GM18498 (cell line): ENCODE measurements around the gene MRPL1.
A peak's percentile ranks its signal among the peaks of the same experiment; 100 is the strongest.
"Not testable (repeated sequence)": the region's sequence is repeated elsewhere in the genome, so short reads cannot be mapped to it uniquely, and the experiment has no call there.

Experiments
- ATAC-seq: cut with Tn5 transposase; IDR thresholded peaks from one replicate; pipeline ENCODE4 v1.9.1; 2021; ENCODE audit warnings: mild to moderate bottlenecking, moderate library complexity; ENCODE audit not compliant: unreplicated experiment

MRPL1 gene

DNA sequence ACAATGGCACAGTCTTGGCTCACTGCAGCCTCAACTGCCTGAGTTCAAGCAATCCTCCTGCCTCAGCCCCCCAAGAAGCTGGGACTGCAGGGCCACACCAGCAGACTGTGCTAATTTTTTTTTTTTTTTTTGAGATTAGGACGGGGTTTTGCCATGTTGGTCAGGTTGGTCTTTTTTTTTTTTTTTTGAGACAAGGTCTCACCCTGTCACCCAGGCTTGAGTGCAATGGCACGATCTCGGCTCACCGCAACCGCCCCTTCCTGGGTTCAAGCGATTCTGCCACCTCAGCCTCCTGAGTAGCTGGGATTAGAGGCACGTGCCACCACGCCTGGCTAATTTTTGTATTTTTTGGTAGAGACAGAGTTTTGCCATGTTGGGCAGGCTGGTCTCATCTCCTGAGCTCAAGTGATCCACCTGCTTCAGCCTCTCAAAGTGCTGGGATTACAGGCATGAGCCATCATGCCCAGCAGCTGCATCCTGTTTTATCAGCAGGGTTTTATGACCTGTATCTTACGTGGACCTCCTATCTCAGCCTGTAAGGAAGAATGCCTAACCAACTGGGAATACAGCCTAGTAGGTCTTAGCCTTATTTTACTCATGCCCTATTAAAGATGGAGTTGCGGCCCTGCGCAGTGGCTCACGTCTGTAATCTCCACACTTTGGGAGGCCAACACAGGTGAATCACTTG is 13.2 kb upstream of the MRPL1 start:
- no peak for ATAC-seq

GRCh38 chr4:77852892-77853495 is 9.6 kb upstream of the MRPL1 start:
- ATAC-seq, result peak; percentile 92

DNA sequence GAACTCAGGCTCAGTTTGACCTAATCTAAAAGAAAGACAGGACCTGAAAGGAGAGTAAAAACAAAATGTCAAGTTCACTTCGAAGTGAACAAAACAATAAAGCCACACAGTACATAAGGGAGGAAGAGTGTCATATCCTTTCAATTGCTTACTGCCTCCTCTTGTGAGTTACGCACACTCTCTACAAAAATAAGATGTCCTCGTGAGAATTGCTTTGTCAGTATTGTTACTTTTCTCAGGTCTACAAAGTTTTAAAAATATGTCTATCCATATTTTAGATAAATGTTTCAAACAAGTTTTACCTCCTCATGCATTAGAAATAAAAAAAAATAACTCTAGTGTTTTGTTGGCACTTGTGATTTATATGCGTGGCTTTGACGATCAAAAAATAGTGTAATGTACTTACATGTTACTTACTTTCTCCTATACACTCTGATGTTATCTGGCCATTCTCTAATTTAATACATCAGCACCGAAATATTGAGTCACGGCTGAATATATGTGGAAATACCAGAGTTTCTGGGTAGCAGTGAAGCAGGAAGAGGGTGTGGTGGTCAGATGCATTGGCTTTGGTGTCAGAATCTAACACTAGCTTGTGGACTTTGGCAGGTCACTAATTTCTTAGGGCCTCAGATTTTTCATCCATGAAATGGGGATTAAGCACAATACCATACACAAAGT is 8.1 kb upstream of the MRPL1 start:
- ATAC-seq, result no peak

DNA sequence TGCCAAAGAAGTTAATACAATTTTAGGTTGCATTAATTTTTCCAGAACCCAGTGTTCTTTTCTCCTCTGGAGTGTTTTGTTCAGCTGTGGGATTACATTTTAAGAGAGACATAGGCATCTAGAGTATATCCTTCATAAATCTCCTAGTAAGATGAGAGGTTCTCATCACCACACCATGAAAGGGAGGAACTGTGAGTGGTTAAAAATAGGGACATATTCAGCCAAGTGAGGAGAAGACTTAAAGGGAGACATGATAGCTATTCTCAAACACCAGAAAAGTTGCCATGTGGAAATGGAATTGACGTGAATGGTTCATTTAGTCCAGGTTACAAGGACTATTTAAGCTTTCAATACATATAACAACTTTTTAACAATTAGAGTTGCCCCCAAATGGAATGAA is 6.5 kb upstream of the MRPL1 start:
- ATAC-seq, result no peak

GRCh38 chr4:77859256-77859655 is 3.4 kb upstream of the MRPL1 start:
- ATAC-seq, result no peak

DNA sequence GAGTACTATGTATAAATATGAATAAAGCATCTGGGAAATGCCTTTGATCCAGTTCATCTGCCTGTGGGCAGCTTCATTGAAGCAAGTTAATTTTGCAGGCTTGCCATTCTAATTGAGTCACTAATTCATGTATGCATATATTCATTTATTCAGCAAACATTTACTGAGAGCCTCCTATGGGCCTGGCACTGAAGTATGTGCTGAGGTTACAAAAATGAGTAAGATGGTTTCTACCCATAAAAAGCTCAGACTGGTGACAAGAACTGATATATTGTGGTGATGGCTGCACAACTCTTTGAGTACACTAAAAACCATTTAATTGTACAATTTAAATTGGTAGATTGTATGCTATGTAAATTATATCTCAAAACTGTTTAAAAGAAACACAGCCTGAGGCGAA is 1.1 kb upstream of the MRPL1 start:
- no peak for ATAC-seq

DNA sequence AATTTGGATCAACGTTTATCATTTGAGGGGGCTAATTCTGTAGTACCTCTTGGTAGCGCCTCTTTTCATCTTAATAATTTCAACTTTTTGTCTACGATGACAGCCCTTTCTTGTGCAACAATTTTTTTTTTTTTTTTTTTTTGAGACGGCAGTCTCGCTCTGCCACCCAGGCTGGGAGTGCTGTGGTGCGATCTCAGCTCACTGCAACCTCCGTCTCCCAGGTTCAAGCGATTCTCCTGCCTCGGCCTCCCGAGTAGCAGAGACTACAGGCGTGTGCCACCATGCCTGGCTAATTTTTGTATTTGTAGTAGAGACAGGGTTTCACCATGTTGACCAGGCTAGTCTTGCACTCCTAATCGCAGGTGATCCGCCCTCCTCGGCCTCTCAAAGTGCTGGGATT is 711 bp downstream of the MRPL1 start:
- not testable (repeated sequence) for ATAC-seq

- ATAC-seq, result no peak
These were observed 2.6 kb downstream of the MRPL1 start for GRCh38 chr4:77865259-77865658.

- ATAC-seq, result no peak
These were observed 10.3 kb downstream of the MRPL1 start for GRCh38 chr4:77872723-77873445.

DNA sequence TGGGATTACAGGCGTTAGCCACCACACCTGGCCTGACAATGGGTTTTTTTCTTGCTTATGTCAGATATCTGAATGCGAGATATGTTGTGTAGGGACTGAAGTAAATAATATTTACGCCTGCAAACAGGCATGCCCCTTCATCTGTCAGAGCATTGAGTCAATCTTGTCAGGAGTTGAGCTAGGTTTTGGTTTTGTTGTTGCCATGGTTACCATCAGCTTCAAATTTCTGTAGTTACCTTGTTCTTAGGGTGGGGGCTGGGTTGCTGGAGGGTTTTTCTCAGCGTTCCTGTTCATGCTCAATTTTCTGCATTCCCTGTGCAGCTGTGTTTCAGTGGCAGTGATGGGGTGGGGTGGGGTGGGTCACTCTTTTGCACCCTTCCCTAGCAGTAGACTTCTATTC is 14.5 kb downstream of the MRPL1 start:
- ATAC-seq, result no peak

GRCh38 chr4:77877771-77878565 is 15.3 kb downstream of the MRPL1 start:
- ATAC-seq, result no peak

- ATAC-seq, result no peak
These were observed 18.2 kb downstream of the MRPL1 start for GRCh38 chr4:77880784-77881183.

DNA sequence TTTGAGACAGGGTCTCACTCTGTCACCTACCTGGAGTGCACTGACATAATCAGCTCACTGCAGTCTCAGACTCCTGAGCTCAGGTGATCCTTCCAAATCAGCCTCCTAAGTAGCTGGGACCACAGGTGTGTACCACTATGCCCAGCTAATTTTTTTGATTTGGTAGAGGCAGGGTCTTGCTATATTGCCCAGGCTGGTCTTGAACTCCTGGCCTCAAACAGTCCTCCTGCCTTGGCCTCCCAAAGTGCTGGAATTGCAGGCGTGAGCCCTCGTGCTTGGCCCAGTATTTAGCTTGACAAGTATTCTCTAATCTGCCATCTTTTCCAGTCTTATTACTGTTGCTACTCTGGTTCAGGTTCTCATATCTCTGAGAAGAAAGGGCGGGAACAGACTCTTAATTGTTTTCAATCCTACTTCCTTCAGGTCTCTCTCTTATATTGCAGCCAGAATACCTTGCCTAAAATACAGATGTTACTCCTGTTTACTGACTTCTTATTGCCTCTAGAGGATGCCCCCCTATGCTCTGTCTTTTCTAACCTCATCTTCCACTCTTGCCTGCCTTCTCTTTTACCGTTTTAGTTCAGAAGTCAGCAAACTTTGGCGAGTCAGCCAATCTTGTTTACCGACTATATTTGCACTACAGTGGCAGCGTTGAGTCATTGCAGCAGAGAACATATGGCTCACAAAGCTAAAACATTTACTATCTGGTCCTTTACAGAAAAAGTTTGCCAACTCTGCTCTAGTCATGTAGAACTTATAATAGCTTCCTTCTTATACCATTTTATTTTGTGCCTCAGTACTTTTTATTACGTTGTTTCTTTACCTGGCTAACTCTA is 19.0 kb downstream of the MRPL1 start:
- ATAC-seq, result no peak

DNA sequence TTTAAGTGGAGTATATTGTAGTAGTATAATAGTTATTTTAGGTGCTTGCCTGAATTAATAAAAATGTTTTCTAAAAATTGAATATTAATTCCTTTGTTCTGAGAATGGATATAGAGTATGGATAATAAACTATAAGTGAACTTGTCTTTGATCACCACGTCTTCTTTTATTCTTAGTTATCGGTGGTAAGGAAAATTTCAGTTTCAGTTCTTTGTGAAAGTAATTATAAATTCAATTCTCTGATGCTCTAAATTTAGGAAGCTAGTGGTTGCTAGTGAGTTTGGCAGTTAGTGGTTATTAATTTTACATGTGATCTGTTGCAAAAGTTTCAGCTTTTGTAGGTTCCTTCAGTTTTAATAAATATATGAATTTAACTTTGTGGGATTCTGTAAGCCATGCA is 30.8 kb downstream of the MRPL1 start:
- peak; percentile 66 for ATAC-seq

GRCh38 chr4:77899607-77900006 is 37.0 kb downstream of the MRPL1 start:
- ATAC-seq, result no peak

GRCh38 chr4:77903186-77903585 is 40.6 kb downstream of the MRPL1 start:
- ATAC-seq, result no peak

DNA sequence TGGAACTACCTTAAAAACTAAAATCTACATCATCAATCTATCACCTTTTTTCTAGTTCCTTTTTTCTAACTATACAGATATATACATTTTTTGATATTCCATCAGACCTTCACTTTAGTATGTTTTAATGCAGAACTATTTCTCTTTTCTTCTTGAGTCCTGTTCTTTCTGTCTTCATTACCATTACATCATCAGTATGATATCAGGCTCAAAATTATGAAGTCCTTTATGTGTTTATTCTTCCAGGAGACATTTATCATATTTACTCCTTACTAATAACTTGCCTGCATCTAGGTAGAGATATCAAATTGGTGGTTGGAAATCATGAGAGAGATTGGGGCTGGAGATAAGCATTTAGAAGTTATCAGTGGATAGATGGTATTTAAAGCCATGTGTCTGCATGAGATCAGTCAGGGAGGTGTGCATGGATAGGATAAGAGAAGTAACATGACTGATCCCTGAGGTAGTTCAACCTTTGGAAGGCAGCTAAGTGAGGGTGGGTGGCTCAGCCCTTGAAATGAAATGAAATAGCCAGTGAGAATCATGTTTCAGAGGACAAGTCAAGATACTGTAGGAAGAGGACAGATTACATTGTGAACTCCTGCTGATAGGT is 43.1 kb downstream of the MRPL1 start:
- no peak for ATAC-seq

DNA sequence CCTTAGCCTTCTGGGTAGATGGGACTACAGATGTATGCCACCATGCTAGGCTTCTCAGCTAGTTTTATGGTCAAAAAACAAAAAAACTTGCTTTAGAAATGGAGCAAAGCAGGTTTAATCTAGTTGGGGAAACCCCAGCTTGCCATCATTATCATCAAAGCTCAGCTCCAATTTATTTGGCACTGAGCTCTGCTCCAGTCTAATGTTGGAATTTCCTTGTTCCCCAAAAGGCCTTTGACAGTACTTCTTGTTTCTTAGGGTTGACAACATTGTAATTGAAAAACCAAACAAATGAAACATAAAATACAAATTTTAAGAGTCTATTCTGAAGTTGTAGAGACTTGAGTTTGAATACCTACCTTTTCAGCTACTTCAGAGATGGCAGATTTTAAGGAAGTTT is 48.0 kb downstream of the MRPL1 start:
- ATAC-seq, result no peak

DNA sequence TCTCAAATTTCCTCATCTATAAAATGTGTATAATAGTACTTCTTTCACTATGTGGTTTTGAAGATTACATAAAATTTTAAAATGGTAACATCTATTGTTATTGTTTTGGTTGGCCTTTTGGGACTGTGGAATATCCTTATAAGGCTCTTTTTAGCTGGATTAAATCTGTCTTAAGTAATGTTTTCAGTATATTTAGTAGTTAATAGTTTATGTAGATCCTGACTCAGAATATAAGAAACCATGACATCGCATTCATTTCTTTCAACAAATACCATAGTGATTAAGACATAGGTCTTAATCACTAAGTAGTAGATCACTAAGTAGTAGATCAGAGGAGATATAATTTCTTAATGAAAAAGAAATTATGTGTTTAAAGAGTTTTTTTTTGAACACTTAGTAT is 48.5 kb downstream of the MRPL1 start:
- no peak for ATAC-seq
